ENCODE data around the gene ELOVL5. TPM values are rescaled to one million over a fixed set of nuclear protein-coding genes. Genes with fewer than 3 reads are reported as not detected.

The ELOVL5 gene
- total RNA-seq, 2 donors from 2014 or later = 103 to 108 TPM

DNA sequence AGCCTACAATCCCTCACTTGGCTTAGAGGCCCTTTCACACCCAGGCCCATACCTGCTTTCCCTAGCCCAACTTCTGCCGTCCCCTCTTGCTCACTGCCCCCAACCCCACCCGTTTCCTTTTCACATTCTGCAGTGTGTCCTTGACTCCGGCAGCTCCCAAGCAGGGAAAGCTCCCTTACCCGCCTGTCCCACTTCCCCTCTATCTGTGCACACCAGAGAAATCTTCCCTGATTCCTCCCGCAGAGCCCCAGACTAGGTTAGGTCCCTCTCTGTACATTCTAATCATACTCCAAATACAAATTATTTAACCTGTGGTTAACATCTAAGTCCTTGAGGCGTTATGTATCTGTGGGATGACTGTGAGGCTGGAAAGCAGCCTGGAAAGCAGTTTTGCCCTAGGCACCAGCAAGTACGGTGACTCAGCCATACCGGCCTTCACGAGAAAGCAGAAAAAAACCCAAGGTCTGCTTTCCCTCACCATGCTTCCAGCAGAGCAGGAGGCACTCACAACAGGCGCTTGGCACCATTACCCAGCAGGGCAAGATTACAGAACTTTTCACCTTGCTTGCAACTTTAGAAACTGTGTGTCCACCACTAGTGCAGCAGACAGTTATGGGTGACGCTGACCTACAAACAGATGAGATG, 22.3 kb downstream of the ELOVL5 start:
- H3K4me3 Mint-ChIP-seq = no peak overlapping the region

DNA sequence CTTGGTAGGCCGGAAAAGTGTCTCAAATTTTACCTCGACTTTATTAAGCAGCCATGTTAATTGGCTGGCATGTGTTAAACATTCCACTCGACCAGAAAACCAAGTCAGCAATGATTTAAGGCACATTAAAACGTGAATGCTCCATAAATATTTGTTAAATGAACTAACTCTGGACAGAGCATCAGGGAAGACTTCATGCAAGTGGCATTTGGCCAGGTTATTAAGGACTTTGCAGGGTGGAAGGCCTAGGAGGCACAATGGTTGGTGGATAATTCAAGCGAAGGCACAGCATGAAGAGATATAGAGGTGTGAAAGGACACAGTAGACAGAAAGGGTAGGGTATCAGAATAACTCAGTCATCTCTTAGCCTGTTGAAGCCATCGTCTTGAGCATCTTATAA, 23.0 kb downstream of the ELOVL5 start:
- no peak overlapping the region for H3K4me3 Mint-ChIP-seq
- H3K27me3 ChIP-seq (ENCODE audit: control insufficient read depth, insufficient read depth, low read length, poor library complexity, severe bottlenecking) = no peaks in the 10 kb centered on the region

More for the DNA sequence above, 22.3 kb downstream of the ELOVL5 start:
- Mint-ChIP-seq H3K27ac (peak overlapping the region; percentile 74), H3K27me3 (ENCODE audit: insufficient read depth) (no peaks in the 10 kb centered on the region), H3K9me3 (no peaks in the 10 kb centered on the region), H3K4me1 (peaks cover 37% of the 10 kb centered on the region), H3K36me3 (ENCODE audit: low read depth) (no peaks in the 10 kb centered on the region)
- H3K4me3 ChIP-seq (ENCODE audit: low read length) = no peak overlapping the region
- no peak overlapping the region for H3K9ac ChIP-seq (ENCODE audit: extremely low read depth, low read length, poor library complexity, severe bottlenecking)
- DNase-seq = peak; percentile 68
- H3K9me3 ChIP-seq (ENCODE audit: control insufficient read depth, low read length) = no peaks in the 10 kb centered on the region
- 87% methylated on average over 8 to 11 of the region's 11 CpGs for WGBS, 2 experiments (ENCODE audit: insufficient coverage in 1 of 2, insufficient read length in 1 of 2)
- H3K4me1 ChIP-seq (ENCODE audit: control insufficient read depth, insufficient read depth, low read length) = peaks cover 12% of the 10 kb centered on the region
- H3K27me3 ChIP-seq (ENCODE audit: control insufficient read depth, insufficient read depth, low read length, poor library complexity, severe bottlenecking) = no peaks in the 10 kb centered on the region
- peaks cover 2% of the 10 kb centered on the region for H3K36me3 ChIP-seq (ENCODE audit: control insufficient read depth, insufficient read depth, low read length)
- TF ChIP-seq, protein P1, sequence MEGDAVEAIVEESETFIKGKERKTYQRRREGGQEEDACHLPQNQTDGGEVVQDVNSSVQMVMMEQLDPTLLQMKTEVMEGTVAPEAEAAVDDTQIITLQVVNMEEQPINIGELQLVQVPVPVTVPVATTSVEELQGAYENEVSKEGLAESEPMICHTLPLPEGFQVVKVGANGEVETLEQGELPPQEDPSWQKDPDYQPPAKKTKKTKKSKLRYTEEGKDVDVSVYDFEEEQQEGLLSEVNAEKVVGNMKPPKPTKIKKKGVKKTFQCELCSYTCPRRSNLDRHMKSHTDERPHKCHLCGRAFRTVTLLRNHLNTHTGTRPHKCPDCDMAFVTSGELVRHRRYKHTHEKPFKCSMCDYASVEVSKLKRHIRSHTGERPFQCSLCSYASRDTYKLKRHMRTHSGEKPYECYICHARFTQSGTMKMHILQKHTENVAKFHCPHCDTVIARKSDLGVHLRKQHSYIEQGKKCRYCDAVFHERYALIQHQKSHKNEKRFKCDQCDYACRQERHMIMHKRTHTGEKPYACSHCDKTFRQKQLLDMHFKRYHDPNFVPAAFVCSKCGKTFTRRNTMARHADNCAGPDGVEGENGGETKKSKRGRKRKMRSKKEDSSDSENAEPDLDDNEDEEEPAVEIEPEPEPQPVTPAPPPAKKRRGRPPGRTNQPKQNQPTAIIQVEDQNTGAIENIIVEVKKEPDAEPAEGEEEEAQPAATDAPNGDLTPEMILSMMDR (conservative IDR thresholded peaks at IDR 0.05) = no peak
- no peak overlapping the region for H3K27ac ChIP-seq (ENCODE audit: low read depth, low read length)

DNA sequence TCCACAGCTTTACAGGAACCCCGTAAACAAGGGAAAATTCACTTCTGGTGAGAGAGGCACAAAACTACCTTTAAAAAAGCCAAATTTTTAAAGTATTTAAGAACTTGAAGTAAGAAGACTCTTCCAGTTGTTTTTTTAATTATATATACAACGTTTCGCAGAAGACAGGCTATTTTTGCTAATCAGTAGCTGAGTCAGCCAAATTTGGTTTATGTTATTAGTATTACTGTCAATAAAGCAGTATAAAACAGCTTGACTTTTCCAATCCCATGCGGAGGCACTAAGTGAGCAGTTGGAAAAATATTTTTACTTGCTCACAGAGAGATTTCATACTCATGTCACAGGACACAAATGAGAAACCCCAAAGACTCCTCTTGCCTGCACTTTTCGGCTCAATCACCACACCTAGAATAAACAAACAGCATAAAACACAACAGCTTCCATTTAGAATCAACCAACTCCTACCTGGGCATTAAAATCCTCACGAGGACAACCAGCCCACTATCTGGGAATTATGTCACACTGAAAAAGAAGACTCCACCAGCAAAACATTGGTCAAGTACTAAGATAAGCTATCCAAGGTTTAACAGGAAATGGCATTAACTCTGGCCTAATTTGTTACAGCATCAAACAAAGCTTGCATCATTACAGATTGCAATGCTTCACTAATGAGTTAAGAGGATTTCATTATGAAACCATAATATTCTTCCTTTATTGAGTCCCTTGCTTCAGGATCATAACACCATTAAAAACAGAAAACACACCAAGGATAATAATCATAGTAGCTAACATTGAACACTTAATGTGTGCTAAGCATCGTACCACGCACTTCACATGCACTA, 26.3 kb downstream of the ELOVL5 start:
- TF ChIP-seq, protein P1 (conservative IDR thresholded peaks at IDR 0.05) = no peak
- H3K4me3 Mint-ChIP-seq = no peak overlapping the region
- peaks cover 34% of the 10 kb centered on the region for H3K4me1 Mint-ChIP-seq
- no peak overlapping the region for H3K4me3 ChIP-seq (ENCODE audit: low read length)
- 90 to 91% methylated on average over 6 to 8 of the region's 8 CpGs for WGBS, 2 experiments (ENCODE audit: insufficient coverage in 1 of 2, insufficient read length in 1 of 2)
- no peaks in the 10 kb centered on the region for H3K36me3 ChIP-seq (ENCODE audit: control insufficient read depth, insufficient read depth, low read length)
- no peak for DNase-seq
- H3K27ac Mint-ChIP-seq = peak overlapping the region; percentile 86
- H3K27me3 ChIP-seq (ENCODE audit: control insufficient read depth, insufficient read depth, low read length, poor library complexity, severe bottlenecking) = no peaks in the 10 kb centered on the region
- H3K36me3 Mint-ChIP-seq (ENCODE audit: low read depth) = peaks cover 3% of the 10 kb centered on the region
- H3K9me3 ChIP-seq (ENCODE audit: control insufficient read depth, low read length) = no peaks in the 10 kb centered on the region
- no peak overlapping the region for H3K9ac ChIP-seq (ENCODE audit: extremely low read depth, low read length, poor library complexity, severe bottlenecking)
- H3K27me3 Mint-ChIP-seq (ENCODE audit: insufficient read depth) = no peaks in the 10 kb centered on the region
- no peak overlapping the region for H3K27ac ChIP-seq (ENCODE audit: low read depth, low read length)
- H3K9me3 Mint-ChIP-seq = no peaks in the 10 kb centered on the region
- peaks cover 12% of the 10 kb centered on the region for H3K4me1 ChIP-seq (ENCODE audit: control insufficient read depth, insufficient read depth, low read length)

More for the DNA sequence above, 23.0 kb downstream of the ELOVL5 start:
- H3K4me3 ChIP-seq (ENCODE audit: low read length) = no peak overlapping the region
- peaks cover 12% of the 10 kb centered on the region for H3K4me1 ChIP-seq (ENCODE audit: control insufficient read depth, insufficient read depth, low read length)
- no peak overlapping the region for H3K9ac ChIP-seq (ENCODE audit: extremely low read depth, low read length, poor library complexity, severe bottlenecking)
- no peaks in the 10 kb centered on the region for H3K36me3 ChIP-seq (ENCODE audit: control insufficient read depth, insufficient read depth, low read length)
- Mint-ChIP-seq H3K27ac (peak overlapping the region; percentile 74), H3K27me3 (ENCODE audit: insufficient read depth) (no peaks in the 10 kb centered on the region), H3K9me3 (no peaks in the 10 kb centered on the region), H3K4me1 (peaks cover 37% of the 10 kb centered on the region), H3K36me3 (ENCODE audit: low read depth) (no peaks in the 10 kb centered on the region)
- WGBS, 2 experiments (ENCODE audit: insufficient coverage in 1 of 2, insufficient read length in 1 of 2) = 93 to 96% methylated on average over 6 of the region's 6 CpGs
- H3K27ac ChIP-seq (ENCODE audit: low read depth, low read length) = no peak overlapping the region
- no peaks in the 10 kb centered on the region for H3K9me3 ChIP-seq (ENCODE audit: control insufficient read depth, low read length)
- TF ChIP-seq, protein P1 (conservative IDR thresholded peaks at IDR 0.05) = no peak
- DNase-seq = no peak
